NCI-H2196 (cell line): ENCODE data around the gene TOP2A.
A peak's percentile ranks its signal among the peaks of the same experiment; 100 is the strongest.

Experiments used
- DNase-seq: peaks from one replicate; lab custom pipeline; 2025; ENCODE audit not compliant: unreplicated experiment; lab: John Stamatoyannopoulos, UW

TOP2A gene

DNA sequence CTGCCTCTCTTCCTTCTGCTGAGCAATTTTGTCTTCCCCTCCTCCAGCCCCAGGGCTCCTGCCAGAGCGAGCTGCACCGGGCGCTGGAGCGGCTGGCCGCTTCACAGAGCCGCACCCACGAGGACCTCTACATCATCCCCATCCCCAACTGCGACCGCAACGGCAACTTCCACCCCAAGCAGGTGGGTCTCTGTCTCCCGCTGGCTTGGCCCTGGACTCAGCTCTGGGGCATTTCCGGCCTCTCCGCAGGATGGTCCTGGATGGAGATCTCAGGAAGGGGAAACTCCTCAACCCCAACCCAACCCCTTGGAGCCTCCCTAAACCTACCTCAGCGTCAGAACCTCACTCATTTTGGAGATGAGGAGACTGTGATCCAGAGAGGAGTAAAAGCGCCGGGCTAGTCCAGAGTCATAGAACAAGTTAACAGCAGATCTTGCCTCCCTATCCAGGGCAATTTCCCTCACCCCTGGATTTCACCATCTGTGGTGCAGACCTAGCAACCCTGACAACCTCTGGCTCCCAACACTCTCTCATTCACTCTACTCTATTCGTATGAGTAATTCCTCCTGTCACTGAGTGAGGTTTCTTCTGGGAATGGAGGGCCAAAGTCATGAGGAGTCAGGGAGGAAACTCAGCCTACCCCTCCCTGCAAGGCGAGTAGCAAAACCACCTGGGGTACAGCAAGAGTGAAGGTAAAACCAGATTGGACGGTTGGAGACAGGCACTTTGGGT is 36.4 kb upstream of the TOP2A start:
- no peak for DNase-seq

DNA sequence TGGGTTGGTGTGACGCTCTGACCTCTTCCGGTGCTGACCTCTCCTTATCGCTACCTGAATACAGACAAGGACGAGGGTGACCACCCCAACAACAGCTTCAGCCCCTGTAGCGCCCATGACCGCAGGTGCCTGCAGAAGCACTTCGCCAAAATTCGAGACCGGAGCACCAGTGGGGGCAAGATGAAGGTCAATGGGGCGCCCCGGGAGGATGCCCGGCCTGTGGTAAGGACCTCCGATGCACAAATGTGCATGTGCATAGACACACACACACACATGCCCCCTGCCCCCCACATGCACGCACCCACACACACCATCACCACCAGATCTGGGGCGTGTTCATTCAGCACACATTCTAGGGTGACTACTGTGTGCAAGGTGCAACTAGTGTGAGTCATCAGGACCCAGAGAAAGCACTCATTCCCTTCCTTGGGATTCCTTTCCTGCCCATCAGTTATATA is 35.3 kb upstream of the TOP2A start:
- no peak for DNase-seq

DNA sequence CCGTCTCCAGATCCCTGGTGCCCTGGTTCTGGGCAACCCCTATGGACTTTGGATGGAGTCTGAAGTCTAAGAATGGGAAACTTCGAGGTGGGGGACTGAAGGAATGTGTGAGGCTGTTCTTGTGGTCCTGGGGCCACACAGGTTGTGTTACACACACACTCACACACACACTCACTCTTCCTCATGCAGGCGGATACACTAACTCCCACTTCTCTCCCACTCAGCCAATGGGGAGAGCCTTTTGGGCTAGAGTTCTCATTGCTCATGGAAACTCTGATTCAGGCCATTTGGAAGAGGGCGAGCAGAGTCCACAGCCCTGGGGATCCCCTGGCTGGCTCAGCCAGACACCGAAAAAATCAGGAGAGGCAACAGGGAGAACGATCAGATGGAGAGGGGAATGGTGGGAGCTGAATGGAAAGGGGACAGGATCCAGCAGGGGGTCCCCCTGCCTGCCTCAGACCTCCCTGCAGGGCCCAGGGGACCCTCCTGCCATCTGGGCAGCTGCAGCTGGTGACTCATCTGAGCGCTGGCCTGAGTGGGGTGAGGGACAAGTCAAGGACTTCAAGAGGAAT is 34.6 kb upstream of the TOP2A start:
- no peak for DNase-seq

DNA sequence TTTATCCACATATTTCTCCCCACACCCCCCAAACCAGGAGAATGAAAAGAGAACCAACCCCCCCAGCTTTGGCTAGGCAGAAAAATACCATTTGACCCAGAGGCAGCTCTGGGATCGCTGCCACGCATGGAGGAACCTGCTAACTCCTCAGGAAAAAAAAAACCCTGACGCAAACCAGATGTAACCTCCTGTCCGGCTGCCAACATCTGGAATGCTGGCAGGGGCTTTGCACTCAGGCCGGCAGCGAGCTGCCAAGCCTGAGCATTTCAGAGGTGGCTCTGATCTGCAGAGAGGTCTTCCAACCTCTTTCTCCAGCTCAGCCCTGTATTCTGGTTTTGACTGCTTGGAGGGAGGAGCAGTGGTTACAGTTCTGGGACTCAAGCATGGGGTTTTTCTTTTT is 33.7 kb upstream of the TOP2A start:
- DNase-seq, result no peak

DNA sequence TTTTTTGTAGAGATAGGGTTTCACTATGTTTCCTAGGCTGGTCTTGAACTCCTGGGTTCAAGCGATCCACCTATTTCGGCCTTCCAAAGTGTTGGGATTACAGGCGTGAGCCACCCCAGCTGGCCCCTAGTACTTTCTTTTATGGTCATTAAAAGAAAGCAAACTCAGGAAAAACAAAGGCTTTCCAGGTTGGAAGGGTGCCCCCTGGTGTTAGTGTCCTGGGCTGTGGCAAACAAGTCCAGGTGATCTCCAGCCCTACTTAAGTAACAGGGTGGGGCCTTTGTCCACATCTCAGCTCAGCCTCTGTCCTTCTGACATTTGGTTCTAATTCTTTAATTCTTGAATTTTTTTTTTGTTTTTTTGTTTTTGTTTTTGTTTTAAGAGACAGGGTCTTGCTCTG is 32.5 kb upstream of the TOP2A start:
- peak; percentile 3 for DNase-seq

DNA sequence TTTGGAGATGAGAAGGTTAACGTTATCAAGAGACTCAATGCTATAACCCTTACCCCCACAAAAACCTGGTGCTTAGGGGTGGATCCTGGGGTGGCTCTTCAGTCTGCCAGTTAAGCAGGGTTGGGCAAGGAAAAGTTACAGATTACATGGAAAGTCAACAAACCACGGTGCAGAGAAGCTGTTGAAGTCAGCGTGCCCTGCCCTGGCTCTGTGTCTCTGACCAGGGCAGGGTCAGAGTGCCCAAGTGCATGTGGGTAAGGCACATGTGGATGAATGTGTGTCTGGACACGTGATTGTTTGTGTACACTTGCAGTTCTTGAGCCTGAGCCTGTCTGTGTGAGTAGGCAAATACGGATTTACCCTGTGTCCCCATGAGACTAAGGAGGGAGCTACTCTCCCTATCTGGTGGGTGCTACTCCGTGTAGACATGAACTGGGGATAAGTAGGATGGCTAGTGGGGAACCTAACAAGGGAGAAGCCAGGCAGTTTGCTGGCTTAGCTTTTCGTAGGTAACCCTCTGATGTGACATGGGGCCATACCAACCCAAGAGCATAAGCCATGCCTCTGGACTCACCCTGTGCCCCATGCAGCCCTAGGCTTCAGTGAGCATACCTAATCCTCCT is 31.1 kb upstream of the TOP2A start:
- no peak for DNase-seq

DNA sequence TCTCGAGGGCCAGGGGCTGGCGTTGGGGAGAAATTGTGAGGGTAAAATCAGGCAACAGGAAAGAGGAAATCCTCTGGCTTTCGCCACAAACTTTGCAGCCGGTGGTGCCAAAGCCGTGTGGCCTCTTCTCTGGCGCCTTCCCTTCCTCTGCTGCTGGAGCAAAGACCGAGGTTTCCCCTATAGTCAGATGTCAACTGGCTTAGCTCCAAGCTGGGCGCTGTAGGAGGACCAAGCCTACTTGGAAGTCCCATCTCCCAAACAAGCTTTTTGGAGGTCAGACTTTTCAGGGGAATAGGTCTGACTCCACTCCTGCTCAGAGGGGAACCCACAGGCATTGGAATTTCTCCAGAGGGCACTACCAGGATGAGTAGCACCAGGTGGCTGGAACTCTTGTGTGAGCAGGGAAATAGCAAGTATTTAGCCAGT is 30.5 kb upstream of the TOP2A start:
- no peak for DNase-seq

DNA sequence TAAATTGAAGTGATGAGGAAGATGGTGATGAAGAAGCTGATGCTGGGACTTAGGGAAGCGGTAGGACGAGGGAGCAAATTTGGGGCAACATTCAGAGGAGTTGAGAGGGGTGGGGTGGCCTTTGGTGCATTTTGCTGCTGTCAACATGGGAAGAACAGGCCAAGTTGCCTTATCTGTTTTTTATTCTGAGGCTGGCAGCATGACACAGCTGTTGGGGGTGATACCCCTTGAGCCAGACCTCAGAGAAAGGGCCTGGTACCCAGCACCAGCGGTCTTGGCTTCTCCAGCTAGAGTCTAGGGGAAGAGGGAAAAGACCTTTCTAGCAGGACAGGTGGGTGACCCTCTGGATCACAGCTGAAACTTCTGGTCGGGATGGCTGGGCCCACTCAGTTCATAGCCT is 30.1 kb upstream of the TOP2A start:
- no peak for DNase-seq

DNA sequence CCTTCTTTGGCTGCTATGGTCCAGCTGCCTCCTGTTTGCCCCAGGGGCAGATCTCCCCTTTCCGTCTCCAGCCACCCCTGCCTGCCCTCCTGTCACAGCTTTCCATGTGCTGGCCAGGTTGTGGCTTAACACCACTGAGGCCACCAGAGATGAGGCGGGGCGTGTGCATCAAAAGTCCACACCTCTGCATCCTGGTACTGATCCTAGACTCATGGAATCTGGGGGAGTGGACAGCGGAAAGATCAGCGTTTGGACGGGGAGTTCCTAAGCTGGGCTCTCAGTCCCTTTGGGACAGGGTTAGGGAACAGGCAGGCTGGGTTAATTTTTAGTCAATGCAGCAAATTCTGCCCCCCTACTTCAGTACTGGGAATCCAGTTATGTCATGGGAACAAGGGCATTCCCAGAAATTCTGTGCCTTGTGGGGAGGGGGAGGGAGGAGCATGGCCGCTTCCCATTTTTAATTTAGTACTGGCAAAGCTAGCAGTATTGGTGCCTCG is 29.5 kb upstream of the TOP2A start:
- no peak for DNase-seq

DNA sequence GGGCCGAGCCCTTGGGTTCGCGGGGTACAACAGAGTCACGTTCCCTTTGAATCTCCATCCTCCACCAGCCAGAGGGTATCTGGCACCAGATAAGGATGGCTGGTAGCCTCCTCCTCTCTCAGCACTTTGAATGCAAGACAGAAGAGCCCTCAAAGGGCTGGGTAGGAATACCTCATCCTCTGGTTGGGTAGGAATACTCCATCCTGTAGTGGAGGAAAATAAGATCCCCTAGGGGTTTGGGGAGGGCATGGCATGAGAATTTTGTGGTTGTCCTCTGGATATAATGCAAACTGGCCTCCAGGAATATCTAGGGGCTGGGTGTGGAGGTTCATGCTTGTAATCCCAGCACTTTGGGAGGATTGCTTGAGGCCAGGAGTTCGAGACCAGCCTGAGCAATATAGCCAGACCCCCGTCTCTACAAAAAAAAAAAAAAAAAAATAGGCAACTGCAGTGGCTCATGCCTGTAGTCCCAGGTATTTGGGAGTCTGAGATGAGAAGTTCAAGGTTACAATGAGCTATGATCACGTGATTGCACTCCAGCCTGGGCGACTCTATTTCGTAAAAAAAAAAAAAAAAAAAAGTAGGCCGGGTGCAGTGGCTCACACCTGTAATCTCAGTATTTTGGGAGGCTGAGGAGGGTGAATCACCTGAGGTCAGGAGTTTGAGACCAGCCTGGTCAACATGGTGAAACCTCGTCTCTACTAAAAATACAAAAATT is 28.2 kb upstream of the TOP2A start:
- no peak for DNase-seq

DNA sequence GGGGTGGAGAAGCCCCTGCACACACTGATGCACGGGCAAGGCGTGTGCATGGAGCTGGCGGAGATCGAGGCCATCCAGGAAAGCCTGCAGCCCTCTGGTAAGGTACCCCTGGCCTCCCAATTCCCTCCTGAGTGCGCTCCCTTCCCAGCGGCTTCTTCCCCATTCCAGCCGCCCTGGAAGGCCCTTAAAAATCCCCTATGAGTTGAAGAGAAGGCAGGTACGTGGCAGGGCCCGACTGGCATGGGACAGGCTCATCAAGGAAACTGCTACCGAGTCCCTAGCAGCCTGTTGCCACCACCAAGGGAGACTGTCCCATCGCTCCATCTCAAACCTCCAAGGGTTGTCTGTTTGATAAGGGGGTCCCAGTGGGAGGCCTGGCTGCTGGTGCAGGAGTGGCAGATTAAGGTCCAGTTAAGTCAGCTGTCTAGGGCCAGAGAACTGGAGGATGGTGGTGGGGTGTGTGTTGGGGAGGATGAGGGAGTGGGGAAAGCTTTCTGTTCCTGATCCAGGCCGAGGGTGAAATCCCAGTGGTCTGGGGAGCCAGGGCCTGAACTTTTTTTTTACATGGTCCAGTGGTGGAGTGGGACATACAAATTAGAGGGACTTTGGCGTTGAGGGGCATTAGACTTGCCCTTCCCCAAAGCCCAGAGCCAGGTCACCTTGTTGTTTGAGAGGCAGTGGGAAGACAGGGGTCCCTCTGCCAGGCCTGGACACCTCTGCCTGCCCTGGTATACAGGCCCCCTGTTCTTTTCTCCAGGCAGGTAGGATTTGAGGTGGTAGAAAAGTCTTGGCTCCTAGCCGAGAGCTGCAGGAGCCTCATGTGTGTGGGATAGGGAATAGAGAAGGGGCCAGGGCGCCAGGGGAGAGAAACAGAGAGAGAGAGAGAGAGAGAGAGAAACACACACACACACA is 26.5 kb upstream of the TOP2A start:
- DNase-seq, result no peak

DNA sequence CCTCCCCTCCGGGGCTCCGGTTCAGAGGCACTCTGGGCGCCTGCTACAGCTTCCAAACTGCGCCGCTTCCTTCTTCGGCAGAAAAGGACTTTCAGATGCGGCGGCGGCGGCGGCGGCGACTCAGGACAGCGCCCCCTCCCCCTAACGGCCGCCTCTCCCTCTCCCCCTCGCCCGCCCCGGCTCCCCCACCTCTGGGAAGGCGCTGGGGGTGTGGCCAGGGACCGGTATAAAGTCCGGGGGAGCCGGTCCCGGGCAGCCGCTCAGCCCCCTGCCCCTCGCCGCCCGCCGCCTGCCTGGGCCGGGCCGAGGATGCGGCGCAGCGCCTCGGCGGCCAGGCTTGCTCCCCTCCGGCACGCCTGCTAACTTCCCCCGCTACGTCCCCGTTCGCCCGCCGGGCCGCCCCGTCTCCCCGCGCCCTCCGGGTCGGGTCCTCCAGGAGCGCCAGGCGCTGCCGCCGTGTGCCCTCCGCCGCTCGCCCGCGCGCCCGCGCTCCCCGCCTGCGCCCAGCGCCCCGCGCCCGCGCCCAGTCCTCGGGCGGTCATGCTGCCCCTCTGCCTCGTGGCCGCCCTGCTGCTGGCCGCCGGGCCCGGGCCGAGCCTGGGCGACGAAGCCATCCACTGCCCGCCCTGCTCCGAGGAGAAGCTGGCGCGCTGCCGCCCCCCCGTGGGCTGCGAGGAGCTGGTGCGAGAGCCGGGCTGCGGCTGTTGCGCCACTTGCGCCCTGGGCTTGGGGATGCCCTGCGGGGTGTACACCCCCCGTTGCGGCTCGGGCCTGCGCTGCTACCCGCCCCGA is 25.7 kb upstream of the TOP2A start, which contains the start of gene IGFBP4:
Gene IGFBP4 (plus strand): TSS at position 255 of the 792 bp plus-strand sequence. CDS start 286 bp downstream, at position 541.
- DNase-seq, result peak; percentile 51

DNA sequence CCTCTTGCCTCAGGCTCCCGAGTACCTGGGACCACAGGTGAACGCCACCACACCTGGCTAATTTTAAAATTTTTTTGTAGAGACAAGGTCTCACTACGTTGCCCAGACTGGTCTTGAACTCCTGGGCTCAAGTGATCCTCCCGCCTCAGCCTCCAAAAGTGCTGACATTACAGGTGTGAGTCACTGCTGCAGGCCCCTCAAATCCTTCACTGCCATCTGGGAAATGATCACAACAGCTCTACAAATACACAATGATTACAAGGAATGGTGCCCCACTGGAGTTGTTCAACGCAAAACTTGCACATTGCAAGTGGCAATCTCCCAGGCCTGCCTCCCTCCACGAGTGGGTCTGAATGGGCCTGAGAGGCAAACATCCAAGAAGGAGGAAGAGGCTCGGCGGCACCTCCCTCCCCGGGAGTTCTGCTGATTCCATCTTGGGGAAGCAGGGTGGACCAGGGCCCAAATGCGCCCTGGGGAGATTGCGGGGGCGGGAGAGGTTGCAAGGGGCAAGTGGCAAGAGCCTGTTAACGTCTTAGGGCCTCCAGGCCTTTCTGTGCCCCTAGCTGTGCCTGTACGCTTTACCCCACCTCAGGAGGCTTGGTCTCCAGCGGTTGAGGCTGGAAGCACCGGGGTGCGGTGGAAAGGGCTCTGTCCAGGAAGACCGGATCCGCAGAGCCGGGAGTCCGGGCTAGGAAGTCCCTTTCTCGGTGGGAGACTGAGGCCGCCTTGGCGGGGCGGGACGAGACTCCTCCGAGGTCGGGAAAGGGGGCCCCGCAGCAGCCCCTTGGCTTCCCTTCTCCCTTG is 24.9 kb upstream of the TOP2A start:
- no peak for DNase-seq

DNA sequence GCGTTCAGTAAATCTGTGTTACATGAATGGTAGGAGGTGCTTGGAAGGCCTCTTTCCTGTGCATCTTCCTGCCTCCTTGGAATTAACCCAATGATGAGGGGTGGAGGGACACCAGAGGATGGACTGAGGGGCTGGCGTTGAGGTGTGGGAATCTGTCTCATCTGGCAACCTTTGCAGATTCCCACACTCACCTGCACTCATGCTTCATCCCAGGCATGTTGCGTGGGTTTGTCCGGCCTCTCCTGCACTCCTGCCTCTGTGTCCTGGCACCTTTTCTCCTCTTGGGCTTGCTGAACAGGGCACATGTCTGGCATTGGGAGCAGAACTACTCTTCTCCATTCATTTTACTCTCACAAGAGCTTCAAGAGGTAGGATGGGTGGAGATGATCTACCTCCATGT is 22.5 kb upstream of the TOP2A start:
- no peak for DNase-seq

DNA sequence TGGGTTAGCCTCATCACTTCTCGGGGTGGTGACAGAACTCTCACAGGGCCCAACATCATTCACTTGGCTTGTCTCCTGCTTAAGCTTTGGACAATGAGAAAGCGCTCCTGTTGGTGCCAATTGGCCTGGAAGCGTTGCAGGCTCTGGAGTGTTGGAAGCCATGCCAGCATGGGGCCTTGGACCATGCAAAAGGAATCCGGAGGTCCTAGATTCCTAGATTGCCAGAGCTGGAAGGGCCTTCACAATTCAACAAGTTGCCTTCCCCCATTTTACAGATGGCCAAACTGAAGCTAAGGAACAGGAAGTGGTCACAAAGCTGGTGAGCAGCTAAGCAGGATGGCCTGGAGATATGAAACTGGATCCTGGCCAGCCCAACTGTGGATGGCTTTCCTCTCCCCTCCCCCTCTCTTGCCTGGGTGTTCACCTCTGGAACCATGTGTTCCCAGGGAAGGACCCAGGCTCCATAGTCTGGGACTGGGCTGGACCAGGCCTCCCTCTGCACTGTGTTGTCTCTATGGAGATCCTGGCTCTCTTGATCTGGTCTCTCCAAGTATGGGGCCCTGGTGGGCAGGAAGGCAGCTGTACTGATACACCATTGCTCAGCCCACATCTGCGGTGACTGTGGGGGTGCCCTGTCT is 19.5 kb upstream of the TOP2A start:
- DNase-seq, result no peak

DNA sequence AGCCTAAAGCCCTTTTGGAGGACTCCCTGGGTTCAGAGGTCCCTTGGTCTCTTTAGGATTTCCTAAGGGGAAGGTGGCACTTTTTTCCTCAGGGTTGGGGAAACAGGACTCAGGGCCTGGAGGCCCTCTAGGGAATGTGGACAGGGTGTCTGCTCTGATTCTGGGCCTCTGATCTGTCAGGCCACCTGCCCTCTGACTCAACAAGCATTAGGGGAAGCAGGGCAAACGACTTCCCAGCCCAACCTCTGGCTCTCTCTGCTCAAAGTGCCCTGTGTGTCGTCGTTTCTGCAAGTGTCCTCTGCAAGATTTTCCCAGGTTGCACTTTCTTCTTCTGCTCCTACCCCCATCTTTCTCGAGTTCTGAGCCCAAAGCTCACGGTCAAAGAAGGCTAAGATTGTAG is 18.9 kb upstream of the TOP2A start:
- no peak for DNase-seq

DNA sequence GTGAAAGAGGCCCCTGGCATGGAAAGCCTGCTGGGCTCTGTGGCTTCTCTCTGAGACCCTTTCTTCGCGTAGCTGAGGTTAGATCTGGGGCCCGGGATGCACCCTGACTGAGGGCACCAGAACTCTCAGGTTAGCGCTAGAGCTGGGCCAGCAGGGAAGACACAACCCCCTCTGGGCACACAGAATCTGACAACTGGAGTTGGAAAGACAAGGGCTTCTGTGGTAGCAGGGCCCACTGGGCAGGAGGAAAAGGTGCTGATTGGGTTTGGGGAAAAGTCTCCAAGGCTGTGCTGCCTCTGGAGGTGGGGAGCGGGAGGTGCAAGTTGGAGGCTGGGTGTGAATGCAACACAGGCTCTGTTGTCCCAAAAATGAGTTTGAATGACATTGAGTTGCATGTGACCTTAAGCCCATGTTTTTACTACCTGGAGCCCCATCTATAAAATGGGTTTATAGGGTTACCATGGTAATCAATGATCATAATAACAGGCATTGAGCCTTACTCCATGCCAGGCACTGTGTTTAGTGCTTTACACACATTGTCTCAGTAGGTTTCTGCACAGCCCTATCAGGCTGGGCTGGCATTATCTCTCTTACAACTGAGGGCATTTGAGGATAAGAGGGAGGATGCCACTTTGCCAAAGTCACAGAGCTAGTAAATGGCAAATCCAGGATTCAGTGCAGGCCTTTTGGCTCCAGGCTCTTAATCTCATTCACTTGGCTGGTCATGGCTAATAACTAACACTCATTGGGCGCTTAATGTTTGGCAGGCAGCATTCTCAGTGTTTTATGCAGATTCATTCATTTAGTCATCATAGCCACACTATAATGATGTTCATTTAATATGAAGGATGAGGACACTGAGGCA is 16.1 kb upstream of the TOP2A start:
- DNase-seq, result no peak
